Heart left ventricle (tissue), 13 donors: ENCODE results near the gene IL1RAP.

Source experiments
- CTCF ChIP-seq, 12 donors: fragments of 200-600 bp; sonication (generic) in 4 of 12; IDR thresholded peaks; one replicate each; pipeline versions ENCODE4 v1.5.0 to v1.8.0; 2018 to 2022; ENCODE audit warnings: antibody characterized with exemption in 12 of 12, mild to moderate bottlenecking in 5 of 12
- POLR2A ChIP-seq, 2 donors: fragments of 450-650 bp; IDR thresholded peaks; one replicate each; pipeline ENCODE4 v1.6.1; 2017; ENCODE audit warnings: antibody characterized with exemption in 2 of 2, mild to moderate bottlenecking in 2 of 2, moderate library complexity in 2 of 2
- donor health status: ischemic (EF 13 %, LVEDD 7.1; RV severe dilation, severe dysfunction).
- donor health status: DM: no; HTN: yes; CAD: no.
- donor health status: DM: no; HTN: no; CAD: no.
- donor health status: ischemic (EF 25% LVEDD 6.9; RV normal size, moderate dysfunction).
- donor health status: ischemic (EF 25% LVEDD 5.7; RV mildly dilated, moderate dysfunction).
- donor health status: ischemic (EF 35%, LVEDD 5.7; RV mildly dilated, moderate dysfunction).
- donor health status: nonischemic (EF 11% LVEDD 7.7; RV severe dilation, severe dysfunction).
- donor health status: DM: yes; HTN: yes; CAD: no.
- donor health status: PGD.
- donor health status: ischemic (EF 29% LVEDD 5.4; RV normal size, mild dysfunction).
- donor health status: nonischemic (EF 23%, LVEDD 6.1; RV moderate dilation, normal function).

- no peak for TF ChIP-seq CTCF (IDR thresholded peaks at IDR 0.05)
- TF ChIP-seq POLR2A (IDR thresholded peaks at IDR 0.05), result no peak
Observed at GRCh38 chr3:190620886-190621608, 107.2 kb downstream of the IL1RAP start.
